ENCODE data around the gene USP32.

The USP32 gene

DNA sequence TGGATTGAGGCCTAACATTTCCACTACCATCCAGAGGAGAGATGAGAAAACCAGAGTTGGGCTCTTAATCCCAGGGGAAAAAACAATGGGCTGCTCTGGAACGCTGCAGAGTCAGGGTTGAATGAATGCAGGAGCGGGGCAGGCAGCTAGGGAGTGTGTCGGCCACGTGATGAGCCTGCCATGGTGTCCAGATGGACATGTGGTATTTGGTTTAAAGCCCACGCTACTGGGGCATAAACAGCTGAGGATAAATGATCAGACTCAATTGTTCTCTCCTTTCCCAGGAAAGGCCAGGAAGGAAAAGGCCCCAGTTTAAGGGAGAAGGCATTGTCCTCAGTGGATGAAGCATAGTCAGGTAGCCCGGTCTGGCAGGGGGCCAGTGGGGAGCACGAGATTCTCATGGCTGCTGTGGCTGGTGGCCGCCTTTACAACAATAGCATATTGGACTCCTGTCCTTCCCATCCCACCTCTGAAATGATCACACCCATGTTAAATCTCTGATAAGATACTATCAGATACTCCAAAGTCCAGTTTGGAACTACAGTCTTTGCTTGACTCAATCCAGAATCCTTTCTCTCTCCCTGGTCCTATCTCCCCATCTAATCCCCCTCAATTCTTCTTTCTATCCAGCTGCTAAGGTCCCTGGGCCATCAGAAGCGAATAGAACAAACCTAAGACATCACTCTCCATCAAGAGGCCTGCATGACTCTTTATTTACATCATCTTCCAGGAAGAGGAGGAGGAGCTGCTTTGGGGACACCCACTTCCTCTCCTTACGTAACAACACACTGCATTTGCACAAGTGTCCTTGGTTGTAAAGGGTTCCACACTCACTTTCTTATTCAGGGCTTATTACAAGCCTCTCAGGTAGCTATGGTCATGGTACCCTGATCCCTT, 221.8 kb downstream of the USP32 start:
- no peak for DNase-seq

DNA sequence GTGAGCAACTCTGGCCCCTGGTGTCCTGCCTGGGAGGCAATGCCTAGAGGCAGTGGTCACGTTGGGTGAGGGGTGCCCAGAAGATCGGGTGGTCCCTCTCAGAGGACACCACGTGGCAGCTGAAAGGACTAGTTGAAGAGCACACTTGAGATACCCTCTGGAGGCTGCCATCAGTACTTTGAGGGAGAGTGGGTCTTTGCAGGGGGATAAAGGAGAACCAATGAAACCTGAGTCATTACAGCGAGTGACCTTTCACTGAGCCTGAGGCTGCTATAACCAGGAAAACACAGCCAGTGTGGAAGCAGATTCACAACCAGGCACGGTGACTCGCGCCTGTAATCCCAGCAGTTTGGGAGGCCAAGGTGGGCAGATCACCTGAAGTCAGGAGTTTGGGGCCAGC, 223.3 kb downstream of the USP32 start:
- DNase-seq = no peak

DNA sequence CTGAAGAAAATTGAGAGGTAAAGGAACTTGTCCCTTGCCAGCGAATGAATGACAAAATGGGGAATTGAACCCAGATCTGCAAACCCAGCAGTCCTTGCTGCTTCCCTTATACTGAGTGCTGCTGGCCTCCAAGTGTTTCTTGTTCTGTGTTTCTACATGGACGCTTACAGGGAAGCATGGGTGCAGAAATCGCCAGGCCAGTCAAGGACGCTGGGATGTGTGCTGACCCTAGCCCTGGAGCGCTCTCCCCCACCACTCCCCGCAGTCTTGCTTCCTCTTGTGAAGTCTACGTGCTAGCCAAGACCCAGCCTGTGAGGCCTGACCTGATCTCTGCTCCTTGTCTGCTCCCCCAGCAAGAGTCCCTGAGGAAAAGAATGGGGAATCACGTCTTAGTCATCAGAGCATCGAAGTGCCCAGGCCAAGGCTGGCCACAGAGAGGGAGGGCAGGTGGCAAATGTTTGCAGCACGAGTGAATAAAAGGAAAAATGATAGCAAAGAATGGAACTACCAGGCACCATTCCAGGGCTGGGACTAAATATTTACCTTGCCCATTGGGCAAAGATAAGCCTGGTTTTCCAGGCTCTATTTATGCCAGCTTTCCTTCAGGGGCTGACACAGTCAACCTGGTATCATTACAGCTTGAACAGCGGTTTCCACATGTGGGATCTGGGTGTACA, 224.7 kb downstream of the USP32 start:
- DNase-seq = no peak

DNA sequence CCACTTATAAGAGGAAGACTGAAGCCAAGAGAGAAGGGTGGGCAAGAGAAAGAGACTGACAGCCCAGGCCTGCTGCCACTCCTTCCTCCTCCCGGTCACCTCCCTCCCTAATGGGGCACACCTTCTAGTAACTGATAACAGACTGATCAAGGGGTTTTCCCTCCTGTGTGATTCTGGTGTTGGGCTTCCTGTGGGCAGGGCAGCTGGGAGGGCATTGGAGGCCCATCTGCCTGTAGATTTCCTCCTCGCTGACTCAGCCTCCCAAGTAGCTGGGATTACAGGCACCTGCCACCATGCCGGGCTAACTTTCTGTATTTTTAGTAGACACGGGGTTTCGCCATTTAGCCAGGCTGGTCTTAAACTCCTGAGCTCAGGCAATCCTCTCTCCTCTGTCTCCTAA, 226.0 kb downstream of the USP32 start:
- no peak for DNase-seq

DNA sequence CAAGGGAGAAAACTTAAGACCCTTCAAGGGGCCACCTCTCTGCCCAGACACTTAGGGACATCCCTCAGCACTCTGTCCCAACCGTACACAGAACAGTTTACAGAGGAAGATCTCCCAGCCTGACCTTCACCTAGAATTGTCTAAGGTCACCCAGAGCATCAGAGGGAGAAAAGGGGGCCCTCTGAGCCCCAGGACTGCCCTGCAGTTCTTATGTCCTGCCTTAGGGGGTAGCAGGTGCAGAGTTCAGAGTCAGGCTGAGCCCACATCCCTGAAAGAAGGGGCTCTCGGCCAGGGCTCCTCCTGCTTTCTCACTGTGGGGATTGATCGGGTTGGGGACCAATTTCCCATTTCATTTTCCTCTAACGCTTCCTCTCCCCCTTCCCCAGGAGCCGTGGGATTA, 226.7 kb downstream of the USP32 start:
- DNase-seq = no peak

DNA sequence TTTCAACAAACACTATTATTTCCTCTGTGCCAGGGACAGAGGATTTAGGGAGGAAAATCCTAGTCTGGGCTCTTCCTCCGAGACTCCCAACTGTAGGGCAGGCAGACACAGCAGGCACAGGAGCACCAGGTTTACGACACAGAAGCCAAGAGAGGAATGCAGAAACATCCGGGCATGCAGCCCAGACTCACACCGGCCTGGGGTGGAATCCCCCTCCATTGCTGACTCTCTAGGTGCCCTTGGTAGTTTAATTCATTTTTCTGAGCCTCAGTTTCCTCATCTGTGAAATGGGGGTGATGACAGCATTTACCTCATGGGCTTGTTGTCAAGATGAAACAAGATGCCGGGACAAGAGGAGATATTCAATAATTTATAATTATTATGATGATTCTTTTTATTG, 227.2 kb downstream of the USP32 start:
- no peak for DNase-seq

DNA sequence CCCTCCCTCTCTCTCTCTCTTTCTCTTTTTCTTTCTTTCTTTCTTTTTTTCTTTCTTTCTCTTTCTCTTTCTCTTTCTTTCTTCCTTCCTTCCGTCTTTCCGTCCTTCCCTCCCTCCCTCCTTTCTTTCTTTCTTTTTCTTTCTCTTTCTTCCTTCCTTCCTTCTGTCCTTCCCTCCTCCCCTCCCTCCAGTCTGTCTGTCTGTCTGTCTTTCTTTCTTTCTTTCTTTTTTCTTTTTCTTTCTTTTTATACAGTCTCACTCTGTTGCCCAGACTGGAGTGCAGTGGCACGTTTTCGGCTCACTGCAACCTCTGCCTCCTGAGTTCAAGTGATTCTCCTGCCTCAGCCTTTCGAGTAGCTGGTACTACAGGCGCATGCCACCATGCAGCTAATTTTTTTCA, 227.8 kb downstream of the USP32 start:
- DNase-seq = no peak

DNA sequence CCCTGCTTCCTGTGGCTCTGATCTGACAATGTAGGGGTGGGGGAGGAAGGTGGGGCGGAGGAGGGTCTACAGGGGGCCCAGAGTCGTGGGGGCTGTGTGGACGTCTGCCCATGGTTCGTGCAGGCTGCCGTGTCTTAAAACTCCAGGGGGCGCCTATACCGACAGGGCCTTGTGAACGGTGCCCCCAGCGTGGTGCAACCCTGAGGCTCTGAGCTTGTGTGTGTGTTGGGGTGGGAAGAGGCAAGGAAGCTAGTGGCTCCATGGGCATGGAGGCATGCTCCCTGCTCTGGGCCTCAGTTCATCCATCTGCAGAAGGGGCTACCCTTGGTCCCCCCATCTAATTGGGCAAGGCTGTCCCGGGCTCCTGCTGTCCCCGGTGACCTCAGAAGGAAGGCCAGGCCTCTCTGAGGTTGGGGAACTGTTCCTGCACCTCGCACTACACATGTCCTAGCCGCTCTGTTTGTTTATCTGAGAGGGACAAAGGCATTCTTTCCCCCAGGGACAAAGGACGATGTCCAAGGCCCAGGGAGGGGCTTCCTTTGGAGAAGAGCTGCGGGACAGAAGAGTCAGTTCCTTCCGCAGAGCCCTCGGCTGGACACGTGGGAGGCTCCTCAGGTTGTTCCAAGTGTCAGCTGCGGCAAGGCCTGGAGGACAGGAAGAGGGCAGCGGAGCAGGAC, 228.7 kb downstream of the USP32 start:
- DNase-seq = no peak

DNA sequence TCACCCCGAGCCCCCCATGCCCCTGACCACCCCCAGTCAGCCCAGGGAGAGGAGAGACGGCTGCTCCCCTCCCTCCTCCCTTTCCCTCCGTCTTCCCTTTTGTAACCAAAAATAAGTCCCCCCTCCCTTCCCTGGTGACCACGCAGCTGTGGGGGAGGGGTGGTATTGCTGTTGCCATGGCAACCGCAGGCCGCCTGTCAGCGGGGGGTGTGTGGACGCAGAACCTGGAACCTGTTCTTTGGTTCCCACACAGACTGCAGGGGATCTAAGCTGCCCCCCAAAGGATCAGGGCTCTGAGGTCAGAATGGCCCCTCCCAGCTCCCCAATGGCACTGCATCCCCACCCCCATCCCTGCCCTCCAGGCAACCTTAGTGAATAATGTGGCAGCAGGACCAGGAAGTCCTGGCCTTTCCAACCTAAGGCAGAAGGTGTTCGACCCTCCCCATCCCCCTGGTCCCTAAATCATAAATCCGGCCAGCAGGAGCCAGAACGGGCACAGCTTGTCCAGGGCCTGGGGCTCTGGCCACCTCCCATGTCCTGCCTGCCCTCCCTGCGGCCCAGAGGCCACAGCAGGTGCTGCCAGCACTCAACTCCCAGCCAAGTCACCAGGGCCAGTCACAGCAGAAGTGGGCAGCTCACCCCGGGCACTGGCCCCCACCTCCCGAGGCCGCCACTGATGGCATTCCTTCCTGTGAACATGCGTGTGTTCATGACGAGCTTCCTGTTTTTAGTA, 230.2 kb downstream of the USP32 start:
- DNase-seq = no peak

DNA sequence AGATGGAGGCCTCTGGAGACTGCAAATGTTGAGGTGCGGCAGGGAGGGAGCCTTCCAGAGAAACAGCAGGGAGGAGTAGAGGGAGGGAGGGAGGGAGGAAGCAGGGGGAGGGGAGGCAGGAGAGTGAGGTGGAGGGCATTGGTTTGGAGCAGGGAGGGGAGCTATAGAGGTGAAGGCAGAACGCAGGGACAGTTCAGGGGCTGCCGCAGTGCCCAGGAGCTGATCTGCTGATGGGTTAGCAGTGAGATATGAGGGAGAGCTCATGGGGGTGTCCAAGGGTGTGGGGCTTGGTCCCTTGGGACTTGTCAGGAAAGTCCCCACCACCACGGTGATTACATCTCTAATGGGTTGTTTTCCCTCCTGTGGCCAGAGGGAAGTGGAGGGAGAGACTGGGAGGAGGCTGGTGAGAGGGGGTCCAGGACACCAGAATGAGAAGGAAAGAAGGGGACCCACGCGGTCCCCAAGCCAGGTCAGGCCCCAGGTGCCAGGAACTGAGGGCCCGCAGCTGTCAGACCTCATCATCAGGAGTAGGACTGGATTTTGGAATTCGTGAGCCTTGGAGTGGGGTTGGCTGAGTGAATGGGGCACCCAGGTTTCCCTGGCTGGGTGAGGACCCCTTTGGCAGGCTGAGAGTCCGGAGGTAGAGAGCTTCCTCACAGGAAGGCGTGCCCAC, 231.0 kb downstream of the USP32 start:
- DNase-seq = no peak

DNA sequence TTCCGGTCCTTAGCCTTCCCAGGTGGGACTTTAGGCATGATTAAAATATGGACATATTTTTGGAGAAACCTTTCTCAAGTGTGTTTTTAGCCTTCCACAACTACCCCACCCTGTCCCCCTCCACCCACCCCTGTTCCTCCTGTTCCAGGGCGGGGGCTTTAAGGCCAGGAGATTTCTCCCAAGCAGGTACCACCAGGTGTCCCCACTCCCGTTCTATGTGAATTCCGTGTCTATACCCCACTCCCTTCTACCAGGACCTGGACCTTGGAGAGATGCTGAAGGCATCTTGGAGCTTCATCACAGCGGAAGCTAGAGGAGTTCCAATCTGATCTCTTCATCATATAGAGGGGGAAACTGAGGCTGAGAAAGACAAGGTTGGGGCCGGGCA, 232.5 kb downstream of the USP32 start:
- DNase-seq = no peak

DNA sequence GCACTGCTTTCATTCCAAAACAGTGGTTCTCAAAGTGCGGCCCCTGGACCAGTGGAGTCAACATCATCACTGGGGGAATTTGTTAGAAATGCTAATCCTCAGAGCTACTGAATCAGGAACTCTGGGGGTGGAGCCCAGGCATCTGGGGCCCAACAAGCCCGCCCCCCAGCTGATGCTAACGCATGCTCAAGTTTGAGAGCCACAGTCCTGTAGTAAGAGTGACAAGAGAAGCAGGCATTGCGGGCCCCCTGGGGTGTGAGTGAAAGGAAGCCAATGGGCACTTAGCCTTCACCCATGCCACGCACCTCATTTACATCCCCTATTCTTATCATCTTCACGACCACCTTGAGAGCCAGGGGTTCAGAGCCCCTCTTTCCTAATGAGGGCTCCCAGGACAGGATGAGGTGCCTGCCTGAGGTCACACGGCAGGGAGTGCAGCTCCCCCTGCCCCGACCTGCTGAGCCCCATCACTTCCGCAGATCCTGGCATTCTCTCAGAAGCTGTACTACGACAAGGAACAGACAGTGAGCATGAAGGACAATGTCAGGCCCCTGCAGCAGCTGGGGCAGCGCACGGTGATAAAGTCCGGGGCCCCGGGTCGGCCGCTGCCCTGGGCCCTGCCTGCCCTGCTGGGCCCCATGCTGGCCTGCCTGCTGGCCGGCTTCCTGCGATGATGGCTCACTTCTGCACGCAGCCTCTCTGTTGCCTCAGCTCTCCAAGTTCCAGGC, 233.0 kb downstream of the USP32 start:
- no peak for DNase-seq

DNA sequence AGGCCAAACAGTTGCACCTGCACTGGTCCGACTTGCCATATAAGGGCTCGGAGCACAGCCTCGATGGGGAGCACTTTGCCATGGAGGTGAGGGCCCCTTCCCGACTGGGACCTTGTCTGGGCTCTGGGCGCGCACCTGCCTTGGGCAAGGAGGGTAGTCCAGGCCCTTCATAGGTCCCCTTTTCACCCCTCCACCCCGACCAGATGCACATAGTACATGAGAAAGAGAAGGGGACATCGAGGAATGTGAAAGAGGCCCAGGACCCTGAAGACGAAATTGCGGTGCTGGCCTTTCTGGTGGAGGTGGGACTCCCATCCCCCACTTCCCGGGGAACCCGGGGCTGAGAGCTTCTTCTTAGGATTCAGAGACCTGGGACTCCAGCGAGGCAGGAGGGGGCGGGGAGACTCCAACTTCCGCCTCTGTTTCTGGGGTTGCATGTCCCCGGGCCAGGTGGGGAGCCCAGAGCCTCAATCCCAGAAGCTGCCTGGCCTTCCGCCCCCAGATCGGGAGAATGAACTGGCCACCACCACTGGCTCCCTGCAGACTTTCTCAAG, 234.4 kb downstream of the USP32 start:
- no peak for DNase-seq

DNA sequence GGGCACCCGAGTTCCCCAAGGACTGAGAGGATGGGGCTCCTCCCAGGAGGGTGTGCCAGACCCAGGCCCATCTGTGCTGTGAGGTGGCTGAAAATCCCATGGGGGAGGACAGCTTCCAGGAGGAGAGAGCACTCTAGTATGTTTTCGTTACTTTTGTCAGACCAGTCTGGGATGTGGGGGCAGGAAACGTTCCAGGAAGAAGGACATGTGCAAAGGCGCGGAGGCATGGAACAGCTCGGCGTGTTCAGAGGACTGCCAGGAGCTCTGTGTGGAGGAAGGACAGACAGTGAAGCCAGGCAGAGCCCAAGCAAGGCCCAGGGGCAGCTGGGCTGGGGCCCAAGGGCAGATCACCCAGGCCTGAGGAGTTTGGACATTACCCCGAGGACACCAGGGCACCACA, 235.2 kb downstream of the USP32 start:
- DNase-seq = no peak

DNA sequence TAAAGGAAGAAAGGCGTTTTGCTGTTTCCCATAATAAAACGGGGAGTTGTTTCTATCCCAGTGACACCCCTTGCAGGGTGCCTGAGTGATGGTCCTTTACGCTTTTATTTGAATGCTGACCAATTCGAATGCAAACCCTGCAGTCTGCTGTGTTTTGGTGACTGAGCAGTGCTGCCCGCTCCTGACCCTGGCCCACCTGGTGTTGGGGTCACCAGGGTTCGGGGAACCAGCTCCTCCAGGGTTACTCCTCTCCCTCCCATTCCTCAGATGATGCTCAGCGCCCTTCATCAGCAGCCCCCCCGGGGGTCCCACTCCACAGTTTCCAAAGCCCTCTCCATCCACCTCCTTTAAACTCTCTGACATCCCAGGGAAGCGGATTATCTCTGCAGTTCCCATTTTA, 236.1 kb downstream of the USP32 start:
- no peak for DNase-seq

DNA sequence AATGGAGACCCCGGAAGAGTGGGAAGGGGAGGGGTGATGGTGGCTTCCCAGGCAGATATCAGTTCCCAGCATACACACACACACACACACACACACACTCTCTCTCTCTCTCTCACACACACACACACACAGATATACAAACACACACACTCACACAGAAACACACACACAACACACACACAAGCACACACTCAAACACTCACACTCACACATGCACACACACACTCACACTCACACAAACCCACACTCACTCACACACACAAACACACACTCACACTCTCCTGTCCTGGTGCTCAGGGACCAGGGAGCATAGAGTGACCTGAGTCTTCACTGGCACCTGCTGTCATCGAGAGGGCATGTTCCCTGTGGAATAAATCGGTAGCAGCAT, 236.5 kb downstream of the USP32 start:
- no peak for DNase-seq

DNA sequence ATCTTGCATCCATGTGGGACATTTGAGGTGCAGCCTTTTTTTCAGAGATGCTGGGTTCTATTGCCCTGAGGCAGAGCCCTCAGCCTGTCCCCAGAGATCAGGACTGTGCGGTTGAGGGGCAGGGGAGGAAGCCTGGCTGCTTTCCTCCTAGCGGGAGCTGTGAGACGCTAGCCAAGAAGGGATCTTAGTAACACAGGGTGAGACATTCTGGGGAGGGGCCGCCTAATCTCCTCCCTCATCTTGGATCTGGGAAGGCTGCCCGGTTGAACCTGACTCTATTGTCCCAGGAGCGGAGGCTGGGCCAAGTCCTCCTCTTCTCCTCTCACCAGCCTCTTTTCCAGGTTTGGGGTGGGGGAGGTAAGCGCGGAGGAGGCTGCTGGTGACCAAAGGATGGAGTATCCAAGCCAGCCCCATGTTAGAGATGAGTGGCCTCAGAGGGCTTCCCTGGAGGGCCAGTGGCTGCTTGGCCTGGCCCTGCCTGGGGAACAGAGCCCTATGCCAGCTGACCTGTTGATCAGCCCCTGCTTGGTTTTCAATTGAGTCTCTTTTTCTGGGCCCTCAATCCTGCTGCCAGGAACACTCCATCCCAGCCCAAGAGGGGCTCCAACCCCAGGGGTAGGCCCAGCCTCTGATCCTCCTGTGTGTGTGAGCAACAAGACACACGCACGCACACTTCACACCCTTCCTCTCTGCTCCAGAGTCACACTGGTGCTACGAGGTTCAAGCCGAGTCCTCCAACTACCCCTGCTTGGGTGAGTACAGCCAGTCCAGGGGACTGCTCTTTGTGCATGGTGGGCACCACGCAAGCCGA, 237.1 kb downstream of the USP32 start:
- no peak for DNase-seq

DNA sequence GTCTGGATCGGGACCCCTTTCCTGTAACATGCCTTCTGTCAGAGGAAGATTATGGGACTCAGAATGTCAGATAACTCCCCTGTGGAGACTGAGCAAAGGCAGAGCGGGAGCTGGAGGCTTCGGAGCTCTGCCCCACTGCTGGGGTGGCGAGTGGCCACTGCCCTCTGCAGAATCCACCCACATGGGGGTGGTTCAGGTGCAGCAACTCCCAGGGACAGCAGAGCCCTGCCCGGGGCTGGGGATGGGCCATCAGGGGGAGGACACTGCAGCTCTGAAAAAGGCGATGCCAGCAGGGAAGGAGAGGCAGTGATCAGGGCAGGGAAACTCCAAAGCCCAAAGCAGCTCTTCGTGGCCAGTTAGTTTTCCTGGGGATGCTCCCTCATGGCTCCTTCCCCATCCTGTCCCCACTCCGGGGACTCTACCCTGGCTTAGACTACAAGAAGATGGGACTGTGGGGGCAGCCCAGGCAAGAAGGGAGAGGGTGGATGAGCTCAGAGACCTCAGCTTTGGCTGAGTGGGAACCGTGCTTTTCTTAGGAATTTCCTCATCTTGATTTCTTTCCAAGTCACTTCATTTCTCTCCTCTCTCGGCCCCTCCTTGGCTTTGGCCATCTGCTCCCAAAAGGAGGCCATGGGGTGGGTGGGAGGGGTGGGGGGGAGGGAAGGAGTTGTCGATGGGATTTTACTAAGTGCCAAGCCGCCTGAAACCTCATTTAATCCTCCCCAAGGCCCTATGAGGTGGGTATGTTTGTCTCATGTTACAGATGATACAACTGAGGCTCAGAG, 238.1 kb downstream of the USP32 start:
- DNase-seq = no peak

DNA sequence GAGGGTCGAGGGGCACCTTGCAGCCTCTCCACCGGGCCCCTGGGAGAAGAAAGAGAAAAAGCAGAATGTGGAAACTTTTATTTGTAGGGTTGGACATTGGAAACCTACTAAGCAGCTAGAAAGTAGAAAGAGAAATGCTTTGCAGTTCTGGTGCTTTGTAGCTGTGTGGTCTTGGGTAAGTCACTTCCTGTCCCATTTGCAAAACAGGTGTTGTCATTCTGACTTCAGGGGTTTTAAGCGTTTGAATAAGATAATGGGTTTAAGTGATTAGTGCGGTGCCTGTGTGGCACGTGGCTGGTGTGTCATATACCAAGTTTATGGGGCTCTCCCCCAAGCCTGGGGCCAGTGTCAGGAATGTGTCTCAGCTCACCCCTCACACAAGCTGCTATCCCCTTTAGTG, 240.6 kb downstream of the USP32 start:
- no peak for DNase-seq

All from NCI-H524 treated with DMSO at 0.1 percent for 48 hours (cell line).